Ovary (tissue), 9 donors: Measurements from ENCODE around the gene ADD1. TPM values are rescaled to one million over a fixed set of nuclear protein-coding genes. Genes with fewer than 3 reads are reported as not detected.

ENCODE experiments used
- DNase-seq, 5 donors: peaks; one replicate each; pipeline ENCODE4 v3.0.0-alpha.2; 2019 to 2020
- H3K27ac ChIP-seq, 2 donors: fragments of 200-600 bp; one replicate each; pipeline versions ENCODE4 v1.5.1 to v1.8.0; 2019 to 2022
- H3K27me3 ChIP-seq: fragments of 200-600 bp; one replicate; pipeline ENCODE4 v1.8.0; 2022
- H3K36me3 ChIP-seq: fragments of 200-600 bp; sonication (generic); one replicate; pipeline ENCODE4 v1.5.1; 2019
- H3K4me1 ChIP-seq: one replicate; pipeline ENCODE4 v1.8.1; 2013; ENCODE audit warnings: mild to moderate bottlenecking, moderate library complexity; ENCODE audit not compliant: insufficient read depth
- H3K4me3 ChIP-seq: fragments of 200-600 bp; sonication (generic); one replicate; pipeline ENCODE4 v1.5.1; 2017
- H3K9me3 ChIP-seq, 2 donors: fragments of 200-600 bp in 1 of 2; sonication (generic) in 1 of 2; one replicate each; pipeline versions ENCODE4 v1.5.1 to v1.8.1; 2013 to 2019; ENCODE audit warnings: mild to moderate bottlenecking in 1 of 2, moderate library complexity in 1 of 2
- EP300 ChIP-seq: sonication (generic); formaldehyde crosslinking; IDR thresholded peaks from one replicate; pipeline ENCODE4 v1.6.1; 2017; ENCODE audit warnings: antibody characterized with exemption
- POLR2A ChIP-seq: fragments of 450-650 bp; IDR thresholded peaks from one replicate; pipeline ENCODE4 v1.6.1; 2017; ENCODE audit warnings: antibody characterized with exemption, mild to moderate bottlenecking, moderate library complexity
- WGBS, 3 donors: extraction: QIAGEN DNeasy Blood & Tissue Kit in 1 of 3; methylation state at CpG; one replicate each; pipeline versions ENCODE4 v1.1.5 to v1.1.7; 2013 to 2017; 5-methylcytosine and 5-hydroxymethylcytosine counted together
- intact Hi-C, 4 donors: fragments of 100-400 bp; cut with DNase I; formaldehyde crosslinking; loops; one replicate each; pipeline versions ENCODE4 v1.11.0 to v1.15.1; 2022 to 2023
- polyA plus RNA-seq, 2 donors: library from polyadenylated mRNA; stranded (reverse); fragments of 200-250 nt in 1 of 2; fragments of 350-450 nt in 1 of 2; fragmentation: Illumina TruSeq in 1 of 2; extraction: RNeasy Lipid Tissue Mini Kit (QIAGEN cat#74804) in 1 of 2; gene quantifications; one replicate each; pipeline ENCODE4 v1.2.3, GENCODE V29; 2013 to 2014
- total RNA-seq, 7 donors: library from RNA; depleted of rRNA in 2 of 7; stranded (reverse); fragments of >200 nt in 2 of 7; fragmentation: NEBNext Ultra II Directional in 3 of 7; extraction: Animal tissue kit (Norgen Biotek cat#: 25700) in 3 of 7; gene quantifications; one replicate each; pipeline versions ENCODE4 v1.1.0 to v1.2.4, GENCODE V29; 2016 to 2023
- TF ChIP-seq, protein P1 (sequence below), 3 donors: fragments of 450-650 bp in 2 of 3; fragments of 200-600 bp in 1 of 3; IDR thresholded peaks; one replicate each; pipeline versions ENCODE4 v1.5.1 to v1.8.0; 2016 to 2022; ENCODE audit warnings: antibody characterized with exemption in 3 of 3, mild to moderate bottlenecking in 1 of 3
- donor health status: DM: no; HTN: no; CAD: no; lungs with moderate emphysema.
- donor health status: DM: no; HTN: no; CAD: no.
- donor health status: Bipolar disorder and iron deficiency.
- donor health status: DM: yes; HTN: yes; CAD: no.
- donor health status: DM: no; HTN: no; CAD: no.
- donor health status: DM: yes; HTN: yes; CAD: no.

Gene ADD1
- total and polyA plus RNA-seq, 9 donors, result 166 to 447 (median 365) TPM

DNA sequence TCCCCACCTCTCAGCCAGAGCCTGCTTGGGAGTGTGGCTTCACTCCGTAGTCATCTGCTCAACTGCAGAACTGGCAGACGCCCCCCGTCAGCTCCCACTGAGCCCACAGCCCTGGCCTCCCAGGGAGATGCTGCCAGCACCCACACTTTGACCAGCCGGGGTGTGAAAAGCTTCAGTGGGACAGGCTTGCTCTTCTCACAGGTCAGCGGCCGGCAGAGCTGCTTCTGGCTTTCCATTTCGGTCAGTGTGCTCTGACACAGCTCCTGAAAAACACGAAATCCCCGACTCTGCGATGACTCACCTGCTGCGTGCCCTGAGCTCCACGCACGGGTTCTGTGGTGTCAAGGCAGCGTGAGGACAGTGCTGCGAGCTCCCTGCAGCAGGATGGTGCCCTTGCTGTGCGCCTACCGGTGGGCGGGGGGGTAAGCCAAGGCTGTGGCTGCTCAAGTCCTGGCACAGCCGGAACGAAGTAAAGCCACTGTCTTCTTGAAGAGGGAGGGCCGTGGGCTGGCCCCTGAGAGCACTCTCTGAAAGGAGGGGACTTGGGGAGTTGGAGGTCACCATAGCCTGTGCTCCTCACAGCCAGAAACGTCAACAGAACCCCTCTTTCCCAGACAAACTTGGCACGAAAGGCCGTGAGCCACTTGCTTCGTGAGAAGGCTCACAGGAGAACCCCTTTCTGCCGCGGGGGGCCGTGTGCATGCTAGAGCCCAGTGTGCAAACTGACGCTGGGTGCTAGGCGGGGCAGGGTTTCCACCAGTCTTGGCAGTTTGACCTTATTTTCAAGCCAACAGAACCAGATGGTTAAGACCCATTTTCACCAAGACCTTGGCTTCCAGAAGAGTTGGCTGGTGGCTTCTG lies 96.0 kb downstream of the ADD1 start:
- H3K4me1 ChIP-seq, result peaks cover 6% of the 10 kb centered on the region
- H3K36me3 ChIP-seq, result no peaks in the 10 kb centered on the region
- H3K27me3 ChIP-seq, result no peaks in the 10 kb centered on the region
- WGBS, 3 donors, result 83 to 88% (median 86%) methylated on average over 24 to 30 of the region's 30 CpGs
- H3K27ac ChIP-seq, result no peak overlapping the region
- no peak for TF ChIP-seq POLR2A
- TF ChIP-seq, protein P1, sequence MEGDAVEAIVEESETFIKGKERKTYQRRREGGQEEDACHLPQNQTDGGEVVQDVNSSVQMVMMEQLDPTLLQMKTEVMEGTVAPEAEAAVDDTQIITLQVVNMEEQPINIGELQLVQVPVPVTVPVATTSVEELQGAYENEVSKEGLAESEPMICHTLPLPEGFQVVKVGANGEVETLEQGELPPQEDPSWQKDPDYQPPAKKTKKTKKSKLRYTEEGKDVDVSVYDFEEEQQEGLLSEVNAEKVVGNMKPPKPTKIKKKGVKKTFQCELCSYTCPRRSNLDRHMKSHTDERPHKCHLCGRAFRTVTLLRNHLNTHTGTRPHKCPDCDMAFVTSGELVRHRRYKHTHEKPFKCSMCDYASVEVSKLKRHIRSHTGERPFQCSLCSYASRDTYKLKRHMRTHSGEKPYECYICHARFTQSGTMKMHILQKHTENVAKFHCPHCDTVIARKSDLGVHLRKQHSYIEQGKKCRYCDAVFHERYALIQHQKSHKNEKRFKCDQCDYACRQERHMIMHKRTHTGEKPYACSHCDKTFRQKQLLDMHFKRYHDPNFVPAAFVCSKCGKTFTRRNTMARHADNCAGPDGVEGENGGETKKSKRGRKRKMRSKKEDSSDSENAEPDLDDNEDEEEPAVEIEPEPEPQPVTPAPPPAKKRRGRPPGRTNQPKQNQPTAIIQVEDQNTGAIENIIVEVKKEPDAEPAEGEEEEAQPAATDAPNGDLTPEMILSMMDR (IDR thresholded peaks at IDR 0.05), result no peak
- TF ChIP-seq EP300, result no peak
- no peak overlapping the region for H3K4me3 ChIP-seq
- peak; percentile 8 to 39 (median 26) for DNase-seq
- intact Hi-C loops, result loop anchor here in 2 of 4 donors (10.0 kb wide), 3 partner anchors 95 to 405 kb away; partner anchors contain the start of genes ADD1 (in 1 of the 2) and FAM193A (in 1 of the 2)
- no peaks in the 10 kb centered on the region for H3K9me3 ChIP-seq

DNA sequence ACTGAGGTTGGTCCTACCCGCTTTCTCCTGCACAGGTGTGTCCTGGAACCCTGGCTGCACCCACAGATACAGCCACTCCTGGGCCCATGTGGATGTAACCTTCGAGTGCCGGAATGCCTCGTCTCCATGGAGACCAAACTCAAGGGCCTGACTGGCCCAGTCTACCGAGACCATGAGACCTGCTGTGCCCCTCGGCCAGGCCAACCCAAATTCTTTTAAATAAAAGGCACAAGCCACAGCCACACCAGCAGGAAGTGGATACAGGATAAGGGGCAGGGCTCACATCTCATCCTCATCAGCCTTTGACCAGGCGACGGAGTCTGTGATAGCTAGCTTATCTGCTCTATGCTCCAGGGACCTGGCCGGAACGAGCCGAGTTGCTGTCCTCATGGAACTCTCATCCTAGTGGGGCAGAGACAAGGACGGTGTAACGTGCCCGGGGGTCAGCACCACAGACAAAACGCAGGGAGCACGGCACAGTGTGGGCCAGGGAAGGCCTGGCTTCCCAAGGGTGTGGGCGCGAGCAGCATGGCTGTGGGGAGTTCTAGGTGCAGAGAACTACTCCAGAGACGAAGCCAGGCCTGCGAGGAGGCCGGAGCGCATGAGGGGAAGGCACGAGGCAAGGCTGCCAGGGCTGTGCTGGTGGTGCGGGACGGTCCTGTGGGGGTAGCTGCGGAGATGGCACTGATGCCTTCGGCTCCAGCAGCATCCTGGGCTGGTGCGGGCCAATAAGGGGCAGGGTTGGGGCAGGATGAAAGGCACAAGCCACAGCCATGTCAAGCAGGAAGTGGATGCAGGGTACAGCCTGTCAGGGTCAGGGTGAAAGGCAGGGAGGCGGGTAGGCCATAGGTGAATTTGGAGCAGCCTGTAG lies 96.9 kb downstream of the ADD1 start:
- Histone ChIP-seq H3K27me3 (no peaks in the 10 kb centered on the region), H3K36me3 (no peaks in the 10 kb centered on the region), H3K9me3 (no peaks in the 10 kb centered on the region), H3K4me1 (peaks cover 2% of the 10 kb centered on the region), H3K27ac (no peak overlapping the region), H3K4me3 (no peak overlapping the region)
- WGBS, 3 donors, result 85 to 92% (median 91%) methylated on average over 29 of the region's 29 CpGs
- TF ChIP-seq, protein P1 (IDR thresholded peaks at IDR 0.05), result no peak
- TF ChIP-seq EP300 (no peak), POLR2A (no peak)
- DNase-seq, result peak; percentile 7 to 36 (median 20)
- intact Hi-C loops, result no loop called here

DNA sequence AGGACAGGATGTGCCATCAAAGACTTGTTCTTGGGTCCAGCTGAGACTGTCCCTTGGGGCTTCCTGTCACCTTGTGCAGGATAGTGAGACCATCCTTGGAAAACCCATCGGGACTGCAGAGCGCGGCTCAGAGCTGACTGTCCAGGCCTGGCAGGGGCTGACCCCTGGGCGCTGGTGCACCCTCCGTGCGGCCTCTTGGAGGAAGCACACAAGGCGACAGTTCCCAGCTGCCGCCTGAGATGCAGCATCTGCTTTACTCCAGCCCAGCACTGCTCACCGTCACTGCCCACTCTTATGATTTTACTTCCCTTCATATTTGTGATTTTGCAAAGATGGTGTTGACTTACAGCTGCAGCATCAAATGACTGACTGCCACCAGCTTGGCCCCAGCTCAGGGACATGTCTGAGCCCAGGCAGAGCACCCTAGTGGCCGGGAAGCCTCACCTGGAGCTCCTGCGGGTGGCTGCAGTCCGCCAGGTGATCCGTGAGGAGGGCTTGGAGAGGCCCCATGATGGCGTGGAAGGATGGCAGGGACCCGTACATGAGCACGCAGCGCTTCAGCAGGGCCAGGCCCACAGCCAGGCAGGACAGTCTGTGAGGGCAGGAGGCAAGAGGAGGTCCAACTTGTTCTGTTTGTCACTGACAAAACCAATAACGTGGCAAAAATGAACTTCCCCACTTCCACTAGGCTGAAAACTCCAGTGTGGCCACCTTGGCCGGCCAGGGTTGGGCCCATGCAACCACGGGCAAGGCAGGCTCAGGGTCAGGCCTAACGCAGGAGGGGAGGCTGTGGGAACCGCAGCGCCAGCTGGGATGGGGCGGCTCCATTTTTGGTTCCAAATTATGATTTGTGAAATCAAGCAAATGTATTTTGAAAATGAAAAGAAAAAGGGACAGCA lies 97.7 kb downstream of the ADD1 start:
- H3K9me3 ChIP-seq, result no peaks in the 10 kb centered on the region
- intact Hi-C loops, result no loop called here
- DNase-seq, result peak in 3 of 5 donors; percentile 14 to 37 (median 17)
- H3K4me3 ChIP-seq, result no peak overlapping the region
- TF ChIP-seq, protein P1 (IDR thresholded peaks at IDR 0.05), result no peak
- no peak for TF ChIP-seq POLR2A
- no peak for TF ChIP-seq EP300
- H3K27me3 ChIP-seq, result no peaks in the 10 kb centered on the region
- no peaks in the 10 kb centered on the region for H3K4me1 ChIP-seq
- 77 to 82% (median 79%) methylated on average over 24 of the region's 24 CpGs for WGBS, 3 donors
- no peak overlapping the region for H3K27ac ChIP-seq
- no peaks in the 10 kb centered on the region for H3K36me3 ChIP-seq
